ENCODE measurements around the gene C1orf50.

Gene C1orf50

GRCh38 chr1:42733415-42734200, 33.4 kb upstream of the C1orf50 start:
- H3K27me3 ChIP-seq (ENCODE audit: control insufficient read depth, insufficient read depth, low read length, poor library complexity, severe bottlenecking) = no peaks in the 10 kb centered on the region
- no peaks in the 10 kb centered on the region for H3K4me1 ChIP-seq (ENCODE audit: control insufficient read depth, insufficient read depth, low read length)
- H3K9me3 ChIP-seq (ENCODE audit: control insufficient read depth, low read length) = no peaks in the 10 kb centered on the region
- no peaks in the 10 kb centered on the region for H3K36me3 ChIP-seq (ENCODE audit: control insufficient read depth, insufficient read depth, low read length)
- H3K4me3 ChIP-seq (ENCODE audit: insufficient read depth, low read depth, low read length) = no peak overlapping the region
- 92 to 94% methylated on average over 12 of the region's 12 CpGs for WGBS, 2 experiments
- no peak overlapping the region for H3K27ac ChIP-seq (ENCODE audit: insufficient read depth, low read depth, low read length, poor library complexity, severe bottlenecking)

DNA sequence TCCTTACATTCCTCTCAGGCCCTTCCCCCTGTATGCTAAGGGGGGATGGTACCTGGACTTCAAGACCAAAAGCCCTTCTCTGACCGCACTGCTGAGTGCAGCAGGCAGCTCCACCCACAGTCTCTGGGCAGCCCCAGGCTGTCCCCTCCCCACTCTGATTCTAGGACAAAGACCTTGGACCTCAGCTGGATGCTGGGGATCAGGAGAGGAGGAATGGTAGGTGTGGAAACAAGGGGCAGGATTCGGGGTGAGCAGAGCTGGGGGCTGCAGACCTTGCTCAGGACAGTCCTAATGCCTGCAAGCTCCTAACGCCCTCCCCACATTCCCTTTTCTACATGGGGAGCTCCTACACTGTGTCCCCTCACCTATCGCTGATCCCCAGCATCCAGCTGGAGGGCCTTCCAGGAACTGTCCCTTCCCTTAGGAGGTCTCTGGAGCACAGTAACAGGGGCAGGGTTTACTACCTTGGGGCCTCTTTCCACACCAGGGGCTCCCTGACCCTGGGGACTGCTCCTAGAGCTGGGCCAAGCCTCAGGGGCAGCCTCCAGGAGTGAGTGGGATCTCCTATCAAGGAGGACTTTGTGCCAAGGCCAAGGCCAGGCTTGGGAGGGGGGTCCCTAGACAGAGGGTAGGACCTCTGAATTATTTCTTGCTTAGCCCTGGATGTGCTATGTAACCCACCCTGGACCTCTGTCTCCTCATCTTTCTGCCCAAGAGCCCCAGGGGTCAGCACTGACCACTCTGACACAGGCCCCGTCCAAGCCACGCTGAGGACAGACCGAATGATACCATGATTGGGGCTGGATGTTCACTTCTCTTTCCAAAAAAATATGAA, 32.6 kb upstream of the C1orf50 start:
- WGBS, 2 experiments = 88 to 91% methylated on average over 7 of the region's 7 CpGs
- no peaks in the 10 kb centered on the region for H3K36me3 ChIP-seq (ENCODE audit: control insufficient read depth, insufficient read depth, low read length)
- no peak overlapping the region for H3K4me3 ChIP-seq (ENCODE audit: insufficient read depth, low read depth, low read length)
- no peak overlapping the region for H3K27ac ChIP-seq (ENCODE audit: insufficient read depth, low read depth, low read length, poor library complexity, severe bottlenecking)
- H3K4me1 ChIP-seq (ENCODE audit: control insufficient read depth, insufficient read depth, low read length) = peaks cover 8% of the 10 kb centered on the region
- H3K9me3 ChIP-seq (ENCODE audit: control insufficient read depth, low read length) = no peaks in the 10 kb centered on the region
- no peaks in the 10 kb centered on the region for H3K27me3 ChIP-seq (ENCODE audit: control insufficient read depth, insufficient read depth, low read length, poor library complexity, severe bottlenecking)

DNA sequence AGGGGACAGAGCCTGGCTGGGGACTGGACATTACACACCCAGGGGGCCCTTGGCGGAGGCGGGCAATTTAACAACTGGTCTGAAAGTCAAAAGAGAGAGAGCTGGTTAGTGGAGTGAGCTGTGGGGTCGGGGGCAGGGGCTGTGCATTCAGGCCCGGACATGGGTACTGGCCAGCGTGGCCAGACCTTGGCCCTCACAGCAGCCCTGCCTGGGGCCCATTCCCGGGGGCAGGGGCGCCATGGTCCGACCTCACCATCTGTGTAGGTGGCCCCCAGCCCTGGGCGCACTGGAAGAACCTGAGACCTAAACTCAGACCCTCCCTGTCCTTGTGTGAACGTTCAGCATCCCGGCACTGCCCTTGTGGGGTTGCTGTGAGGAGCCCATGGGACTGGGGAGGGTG, 32.0 kb upstream of the C1orf50 start:
- H3K27ac ChIP-seq (ENCODE audit: insufficient read depth, low read depth, low read length, poor library complexity, severe bottlenecking) = no peak overlapping the region
- no peaks in the 10 kb centered on the region for H3K9me3 ChIP-seq (ENCODE audit: control insufficient read depth, low read length)
- WGBS, 2 experiments = 91 to 94% methylated on average over 11 of the region's 11 CpGs
- H3K4me3 ChIP-seq (ENCODE audit: insufficient read depth, low read depth, low read length) = no peak overlapping the region
- no peaks in the 10 kb centered on the region for H3K36me3 ChIP-seq (ENCODE audit: control insufficient read depth, insufficient read depth, low read length)
- no peaks in the 10 kb centered on the region for H3K27me3 ChIP-seq (ENCODE audit: control insufficient read depth, insufficient read depth, low read length, poor library complexity, severe bottlenecking)
- peaks cover 14% of the 10 kb centered on the region for H3K4me1 ChIP-seq (ENCODE audit: control insufficient read depth, insufficient read depth, low read length)

DNA sequence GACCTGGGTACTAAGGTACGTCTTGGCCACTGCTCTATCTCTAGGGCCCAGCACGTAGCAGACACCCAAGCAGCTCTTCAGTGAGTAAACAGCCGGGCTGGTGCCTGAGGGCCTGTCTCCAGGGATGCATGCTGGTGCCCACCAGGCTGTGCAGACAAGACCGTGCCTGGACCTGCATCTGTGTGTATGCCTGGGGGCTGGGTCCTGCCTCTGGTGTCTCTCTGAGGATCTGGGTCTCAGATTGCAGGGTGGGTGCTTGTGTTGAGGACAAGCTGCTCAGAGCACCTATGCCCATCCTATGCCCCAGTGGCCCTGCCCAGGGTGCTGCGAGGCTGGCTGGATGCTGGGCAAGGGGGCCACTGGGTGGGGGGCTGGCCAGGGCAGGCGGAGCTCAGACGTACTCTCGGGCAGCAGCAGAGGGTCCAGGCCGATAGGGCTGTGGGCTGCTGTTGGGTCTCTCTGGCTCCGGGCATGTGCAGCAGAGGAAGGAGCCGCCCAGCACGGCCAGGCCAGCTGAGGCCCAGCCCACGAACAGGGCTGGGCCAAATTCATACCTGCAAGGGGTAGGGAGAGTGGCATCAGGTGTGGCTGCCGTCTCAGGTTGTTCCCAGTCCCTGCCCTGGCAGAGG, 31.5 kb upstream of the C1orf50 start:
- H3K4me1 ChIP-seq (ENCODE audit: control insufficient read depth, insufficient read depth, low read length) = peaks cover 18% of the 10 kb centered on the region
- H3K9me3 ChIP-seq (ENCODE audit: control insufficient read depth, low read length) = no peaks in the 10 kb centered on the region
- WGBS, 2 experiments = 93% methylated on average over 14 of the region's 14 CpGs
- no peak overlapping the region for H3K4me3 ChIP-seq (ENCODE audit: insufficient read depth, low read depth, low read length)
- H3K27ac ChIP-seq (ENCODE audit: insufficient read depth, low read depth, low read length, poor library complexity, severe bottlenecking) = no peak overlapping the region
- H3K27me3 ChIP-seq (ENCODE audit: control insufficient read depth, insufficient read depth, low read length, poor library complexity, severe bottlenecking) = no peaks in the 10 kb centered on the region
- H3K36me3 ChIP-seq (ENCODE audit: control insufficient read depth, insufficient read depth, low read length) = no peaks in the 10 kb centered on the region

DNA sequence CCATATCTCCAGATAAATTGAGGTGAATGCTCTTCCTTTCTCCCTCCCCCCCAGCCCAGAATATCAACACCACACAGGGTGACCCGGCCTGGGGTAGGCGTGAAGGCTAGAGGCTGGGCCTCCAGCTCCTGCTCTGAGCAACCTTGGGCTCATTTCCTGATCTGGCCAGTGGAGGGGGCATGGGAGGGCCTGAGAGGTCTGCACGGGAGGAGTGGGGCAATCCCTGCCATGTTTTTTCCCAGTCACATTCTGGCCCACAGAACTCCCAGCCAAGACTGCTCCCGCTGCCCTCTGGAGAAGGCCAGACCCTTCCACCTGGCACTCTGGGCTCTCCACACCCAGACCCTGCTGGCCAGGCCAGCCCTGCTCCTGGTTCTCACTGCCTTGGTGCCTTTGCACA, 30.9 kb upstream of the C1orf50 start:
- Histone ChIP-seq H3K4me1 (ENCODE audit: control insufficient read depth, insufficient read depth, low read length) (peaks cover 23% of the 10 kb centered on the region), H3K9me3 (ENCODE audit: control insufficient read depth, low read length) (no peaks in the 10 kb centered on the region), H3K4me3 (ENCODE audit: insufficient read depth, low read depth, low read length) (no peak overlapping the region), H3K36me3 (ENCODE audit: control insufficient read depth, insufficient read depth, low read length) (no peaks in the 10 kb centered on the region), H3K27me3 (ENCODE audit: control insufficient read depth, insufficient read depth, low read length, poor library complexity, severe bottlenecking) (no peaks in the 10 kb centered on the region), H3K27ac (ENCODE audit: insufficient read depth, low read depth, low read length, poor library complexity, severe bottlenecking) (no peak overlapping the region)
- WGBS, 2 experiments = 73 to 81% methylated on average over 4 of the region's 4 CpGs

DNA sequence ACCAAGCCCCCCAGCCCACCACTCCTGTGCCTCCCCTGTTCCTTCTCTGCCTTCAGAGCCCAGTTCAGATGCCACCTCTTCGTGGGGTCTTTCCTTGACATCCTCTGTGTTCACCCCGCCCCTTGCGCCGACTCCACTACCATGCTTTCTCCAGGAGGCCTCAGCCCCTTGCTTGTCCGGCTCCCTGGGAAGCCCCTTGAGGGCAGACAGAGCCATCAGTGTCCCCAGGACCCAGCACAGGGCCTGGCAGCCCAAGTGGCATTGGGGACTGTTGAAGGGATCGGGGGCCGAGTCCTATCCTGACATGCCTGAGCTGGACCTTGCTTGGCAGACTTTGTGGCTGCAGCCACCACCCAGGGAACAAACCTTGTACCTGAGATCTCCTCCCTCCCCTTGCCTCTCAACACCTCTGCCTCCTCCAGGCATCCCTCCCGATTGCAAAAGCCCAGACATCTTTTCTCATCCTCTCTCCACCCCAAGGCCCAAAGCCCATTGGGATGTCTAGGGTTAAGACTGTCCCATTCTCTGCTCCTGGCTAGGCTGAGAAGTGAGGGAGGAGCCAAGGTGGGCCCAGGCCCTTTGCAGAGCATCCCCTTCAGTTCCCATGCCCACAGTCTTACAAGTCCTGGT, 30.4 kb upstream of the C1orf50 start:
- no peak overlapping the region for H3K27ac ChIP-seq (ENCODE audit: insufficient read depth, low read depth, low read length, poor library complexity, severe bottlenecking)
- no peaks in the 10 kb centered on the region for H3K9me3 ChIP-seq (ENCODE audit: control insufficient read depth, low read length)
- 84% methylated on average over 8 of the region's 8 CpGs for WGBS, 2 experiments
- no peaks in the 10 kb centered on the region for H3K36me3 ChIP-seq (ENCODE audit: control insufficient read depth, insufficient read depth, low read length)
- H3K4me3 ChIP-seq (ENCODE audit: insufficient read depth, low read depth, low read length) = no peak overlapping the region
- no peaks in the 10 kb centered on the region for H3K27me3 ChIP-seq (ENCODE audit: control insufficient read depth, insufficient read depth, low read length, poor library complexity, severe bottlenecking)
- peaks cover 28% of the 10 kb centered on the region for H3K4me1 ChIP-seq (ENCODE audit: control insufficient read depth, insufficient read depth, low read length)

DNA sequence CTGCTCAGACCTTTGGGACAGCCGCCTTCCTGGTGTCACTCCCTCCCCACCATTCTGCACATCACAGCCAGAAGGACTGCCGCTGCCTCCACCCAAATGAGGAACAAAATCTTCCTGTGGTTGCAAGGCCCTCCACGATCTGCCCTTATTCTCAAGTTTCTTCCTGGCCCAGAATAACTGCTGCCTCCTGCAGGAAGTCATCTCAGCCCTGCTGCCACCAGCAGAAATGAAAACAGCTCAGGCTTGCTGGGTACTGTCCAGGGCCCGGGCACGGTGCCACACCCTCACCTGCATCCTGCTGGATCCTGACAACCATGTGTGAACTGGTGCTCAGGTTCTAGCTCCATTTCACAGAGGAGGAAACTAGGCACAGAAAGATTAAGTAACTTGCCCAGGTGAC, 29.8 kb upstream of the C1orf50 start:
- Histone ChIP-seq H3K9me3 (ENCODE audit: control insufficient read depth, low read length) (no peaks in the 10 kb centered on the region), H3K27me3 (ENCODE audit: control insufficient read depth, insufficient read depth, low read length, poor library complexity, severe bottlenecking) (no peaks in the 10 kb centered on the region), H3K4me1 (ENCODE audit: control insufficient read depth, insufficient read depth, low read length) (peaks cover 33% of the 10 kb centered on the region), H3K36me3 (ENCODE audit: control insufficient read depth, insufficient read depth, low read length) (no peaks in the 10 kb centered on the region), H3K4me3 (ENCODE audit: insufficient read depth, low read depth, low read length) (no peak overlapping the region), H3K27ac (ENCODE audit: insufficient read depth, low read depth, low read length, poor library complexity, severe bottlenecking) (no peak overlapping the region)
- WGBS, 2 experiments = 91% methylated on average over 5 of the region's 5 CpGs

GRCh38 chr1:42737986-42738677, 28.9 kb upstream of the C1orf50 start:
- peaks cover 33% of the 10 kb centered on the region for H3K4me1 ChIP-seq (ENCODE audit: control insufficient read depth, insufficient read depth, low read length)
- H3K4me3 ChIP-seq (ENCODE audit: insufficient read depth, low read depth, low read length) = no peak overlapping the region
- 91 to 93% methylated on average over 21 of the region's 21 CpGs for WGBS, 2 experiments
- no peaks in the 10 kb centered on the region for H3K9me3 ChIP-seq (ENCODE audit: control insufficient read depth, low read length)
- H3K27ac ChIP-seq (ENCODE audit: insufficient read depth, low read depth, low read length, poor library complexity, severe bottlenecking) = no peak overlapping the region
- H3K36me3 ChIP-seq (ENCODE audit: control insufficient read depth, insufficient read depth, low read length) = no peaks in the 10 kb centered on the region
- no peaks in the 10 kb centered on the region for H3K27me3 ChIP-seq (ENCODE audit: control insufficient read depth, insufficient read depth, low read length, poor library complexity, severe bottlenecking)

DNA sequence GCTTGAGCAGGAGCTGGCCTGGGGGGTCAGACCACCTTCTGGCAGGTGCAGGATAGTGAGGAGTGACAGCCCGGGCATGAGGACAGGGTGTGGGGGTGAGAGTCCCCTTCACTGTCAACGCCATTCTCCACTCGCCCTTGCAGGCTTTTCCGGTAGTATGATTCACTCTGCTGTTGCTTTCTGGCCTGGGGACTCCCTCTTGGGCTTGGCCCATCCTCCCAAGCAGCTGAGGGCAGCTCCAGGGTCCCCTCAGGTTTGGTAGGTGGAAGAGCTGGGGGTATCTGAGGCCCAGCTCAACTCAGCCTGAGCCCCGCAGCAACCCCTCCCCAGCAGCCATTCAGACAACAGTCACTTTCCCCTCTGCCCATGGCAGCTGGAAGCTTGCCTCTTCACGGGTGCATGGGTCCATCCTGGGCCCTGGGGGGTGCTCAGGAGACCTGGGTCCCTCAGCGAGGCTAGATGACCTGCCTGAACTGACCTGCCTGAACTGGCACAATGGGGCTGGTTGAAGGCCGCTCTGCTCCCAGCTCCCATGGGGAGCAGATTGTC, 28.3 kb upstream of the C1orf50 start:
- Histone ChIP-seq H3K4me1 (ENCODE audit: control insufficient read depth, insufficient read depth, low read length) (peaks cover 33% of the 10 kb centered on the region), H3K4me3 (ENCODE audit: insufficient read depth, low read depth, low read length) (no peak overlapping the region), H3K27ac (ENCODE audit: insufficient read depth, low read depth, low read length, poor library complexity, severe bottlenecking) (no peak overlapping the region), H3K27me3 (ENCODE audit: control insufficient read depth, insufficient read depth, low read length, poor library complexity, severe bottlenecking) (no peaks in the 10 kb centered on the region), H3K9me3 (ENCODE audit: control insufficient read depth, low read length) (no peaks in the 10 kb centered on the region), H3K36me3 (ENCODE audit: control insufficient read depth, insufficient read depth, low read length) (no peaks in the 10 kb centered on the region)
- 86 to 91% methylated on average over 8 of the region's 8 CpGs for WGBS, 2 experiments

Measured in ectodermal cell (in vitro differentiated cells).